ENCODE measurements around the gene ASB6.

GRCh38 chr9:129686736-129687135 lies 44.8 kb upstream of the ASB6 start:
- TF ChIP-seq, protein P1, sequence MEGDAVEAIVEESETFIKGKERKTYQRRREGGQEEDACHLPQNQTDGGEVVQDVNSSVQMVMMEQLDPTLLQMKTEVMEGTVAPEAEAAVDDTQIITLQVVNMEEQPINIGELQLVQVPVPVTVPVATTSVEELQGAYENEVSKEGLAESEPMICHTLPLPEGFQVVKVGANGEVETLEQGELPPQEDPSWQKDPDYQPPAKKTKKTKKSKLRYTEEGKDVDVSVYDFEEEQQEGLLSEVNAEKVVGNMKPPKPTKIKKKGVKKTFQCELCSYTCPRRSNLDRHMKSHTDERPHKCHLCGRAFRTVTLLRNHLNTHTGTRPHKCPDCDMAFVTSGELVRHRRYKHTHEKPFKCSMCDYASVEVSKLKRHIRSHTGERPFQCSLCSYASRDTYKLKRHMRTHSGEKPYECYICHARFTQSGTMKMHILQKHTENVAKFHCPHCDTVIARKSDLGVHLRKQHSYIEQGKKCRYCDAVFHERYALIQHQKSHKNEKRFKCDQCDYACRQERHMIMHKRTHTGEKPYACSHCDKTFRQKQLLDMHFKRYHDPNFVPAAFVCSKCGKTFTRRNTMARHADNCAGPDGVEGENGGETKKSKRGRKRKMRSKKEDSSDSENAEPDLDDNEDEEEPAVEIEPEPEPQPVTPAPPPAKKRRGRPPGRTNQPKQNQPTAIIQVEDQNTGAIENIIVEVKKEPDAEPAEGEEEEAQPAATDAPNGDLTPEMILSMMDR (conservative IDR thresholded peaks at IDR 0.05; ENCODE audit: low read length) = no peak
- no peak for TF ChIP-seq EZH2phosphoT487 (IDR thresholded peaks at IDR 0.05; ENCODE audit: borderline replicate concordance)

All from Loucy (cell line).